ENCODE data around the gene BCAS3. TPM values are rescaled to one million over a fixed set of nuclear protein-coding genes. Genes with fewer than 3 reads are reported as not detected.

BCAS3 gene
- polyA plus RNA-seq, 1 donor from 2014 or later, result 21.6 TPM

DNA sequence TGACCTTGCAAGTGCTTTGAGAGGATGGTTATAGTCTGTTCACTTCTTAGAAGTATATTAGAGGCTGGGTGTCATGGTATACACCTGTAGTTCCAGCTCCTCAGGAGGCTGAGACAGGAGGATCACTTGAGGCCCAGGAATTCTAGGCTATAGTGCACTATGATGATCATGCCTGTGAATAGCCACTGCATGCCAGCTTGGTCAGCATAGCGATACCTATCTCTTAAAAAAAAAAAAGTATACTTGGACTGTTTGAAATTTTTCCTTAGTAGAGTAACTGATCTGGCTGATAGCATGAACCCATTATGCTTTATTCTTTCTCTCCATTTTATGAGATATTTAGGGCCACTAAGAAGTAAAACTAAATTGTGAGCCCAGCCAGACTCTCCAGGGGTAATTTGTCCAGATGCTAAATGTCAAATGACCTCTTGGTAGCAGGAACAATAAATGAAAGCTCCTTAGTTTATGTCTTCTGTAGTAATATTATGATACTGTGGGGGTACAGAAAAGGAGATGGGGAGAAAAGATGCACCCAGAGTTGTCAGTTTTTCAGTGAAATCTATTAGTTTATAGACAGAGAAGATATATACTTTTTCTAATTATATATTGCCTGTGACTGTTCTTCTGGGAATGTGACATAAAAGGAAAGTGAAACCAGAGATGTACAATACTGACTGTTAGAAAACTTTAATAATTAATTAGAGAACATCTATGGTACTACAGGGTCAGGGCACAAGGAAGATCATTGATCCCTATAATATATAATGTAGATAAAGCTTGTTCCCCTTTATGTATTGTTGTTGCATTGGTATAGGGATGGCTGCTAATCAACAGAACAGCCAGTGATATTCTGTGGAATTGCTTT lies 386.7 kb downstream of the BCAS3 start:
- Histone ChIP-seq H3K27me3 (ENCODE audit: insufficient read depth, low read depth, low read length) (no peaks in the 10 kb centered on the region), H4K20me1 (ENCODE audit: insufficient read depth) (no peaks in the 10 kb centered on the region), H3K4me2 (ENCODE audit: low read length) (no peak overlapping the region), H3K9ac (ENCODE audit: low read length) (no peak overlapping the region), H3F3A (ENCODE audit: insufficient read depth, low read length, poor library complexity, severe bottlenecking) (no peaks in the 10 kb centered on the region), H3K79me2 (replicated peaks; ENCODE audit: insufficient read depth, low read length) (no peaks in the 10 kb centered on the region), H3K27ac (ENCODE audit: low read length) (no peak overlapping the region), H2AFZ (ENCODE audit: low read depth, low read length) (no peak overlapping the region), H3K9me3 (ENCODE audit: low read length) (no peaks in the 10 kb centered on the region), H3K4me3 (ENCODE audit: low read length) (no peak overlapping the region), H3K36me3 (ENCODE audit: insufficient read depth, low read length) (no peaks in the 10 kb centered on the region), H3K9me2 (ENCODE audit: insufficient read depth, low read length) (no peaks in the 10 kb centered on the region)
- no peak for TF ChIP-seq EZH2 (IDR thresholded peaks at IDR 0.05; ENCODE audit: borderline replicate concordance, insufficient read depth, low read length, poor library complexity, severe bottlenecking)
- no peak for TF ChIP-seq POLR2AphosphoS5 (IDR thresholded peaks at IDR 0.05)
- no peak for TF ChIP-seq TAF1 (IDR thresholded peaks at IDR 0.05; ENCODE audit: low read depth)
- no peak for TF ChIP-seq MXI1 (conservative IDR thresholded peaks at IDR 0.05; ENCODE audit: poor library complexity, severe bottlenecking)
- no peak for TF ChIP-seq REST (IDR thresholded peaks at IDR 0.05; ENCODE audit: borderline replicate concordance)

DNA sequence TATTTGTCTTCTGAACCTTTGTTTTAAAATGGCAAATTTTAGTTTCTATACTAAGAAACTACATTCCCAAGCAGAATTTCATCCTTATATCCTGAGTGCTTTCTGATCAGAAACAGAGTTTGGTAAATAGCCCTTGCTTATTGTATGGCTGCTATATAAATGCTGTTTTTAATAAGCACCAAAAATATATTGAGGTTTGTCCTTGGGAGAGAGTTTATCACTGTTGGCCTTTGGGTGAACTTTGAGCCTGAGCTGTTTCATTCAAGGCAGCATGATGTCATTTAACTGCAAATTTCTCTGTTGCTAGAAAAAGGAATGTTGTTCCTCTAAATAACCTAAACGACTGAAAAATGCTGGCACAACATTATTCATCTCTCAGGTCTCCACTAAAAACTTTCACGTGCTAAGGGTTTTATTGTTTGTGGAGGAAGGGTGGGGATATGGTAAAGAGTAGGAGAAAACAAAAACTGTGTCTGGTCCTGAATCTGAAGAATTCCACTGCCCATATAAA lies 387.7 kb downstream of the BCAS3 start:
- Histone ChIP-seq H3K36me3 (ENCODE audit: insufficient read depth, low read length) (no peaks in the 10 kb centered on the region), H4K20me1 (ENCODE audit: insufficient read depth) (no peaks in the 10 kb centered on the region), H3K9ac (ENCODE audit: low read length) (no peak overlapping the region), H3F3A (ENCODE audit: insufficient read depth, low read length, poor library complexity, severe bottlenecking) (no peaks in the 10 kb centered on the region), H3K27ac (ENCODE audit: low read length) (no peak overlapping the region), H3K9me3 (ENCODE audit: low read length) (no peaks in the 10 kb centered on the region), H3K27me3 (ENCODE audit: insufficient read depth, low read depth, low read length) (no peaks in the 10 kb centered on the region), H3K79me2 (replicated peaks; ENCODE audit: insufficient read depth, low read length) (no peaks in the 10 kb centered on the region), H3K4me2 (ENCODE audit: low read length) (no peak overlapping the region), H2AFZ (ENCODE audit: low read depth, low read length) (no peak overlapping the region), H3K9me2 (ENCODE audit: insufficient read depth, low read length) (no peaks in the 10 kb centered on the region), H3K4me3 (ENCODE audit: low read length) (no peak overlapping the region)
- TF ChIP-seq EP300 (conservative IDR thresholded peaks at IDR 0.05; ENCODE audit: poor library complexity, severe bottlenecking), result no peak
- TF ChIP-seq RAD21 (conservative IDR thresholded peaks at IDR 0.05), result no peak
- no peak for TF ChIP-seq POLR2AphosphoS5 (IDR thresholded peaks at IDR 0.05)
- no peak for TF ChIP-seq SMC3 (conservative IDR thresholded peaks at IDR 0.05; ENCODE audit: poor library complexity)
- no peak for TF ChIP-seq MXI1 (conservative IDR thresholded peaks at IDR 0.05; ENCODE audit: poor library complexity, severe bottlenecking)
- no peak for TF ChIP-seq TAF1 (IDR thresholded peaks at IDR 0.05; ENCODE audit: low read depth)

GRCh38 chr17:61066062-61066461 lies 388.4 kb downstream of the BCAS3 start:
- Histone ChIP-seq H3K9me2 (ENCODE audit: insufficient read depth, low read length) (no peaks in the 10 kb centered on the region), H3K4me3 (ENCODE audit: low read length) (no peak overlapping the region), H3K79me2 (replicated peaks; ENCODE audit: insufficient read depth, low read length) (no peaks in the 10 kb centered on the region), H3K9ac (ENCODE audit: low read length) (no peak overlapping the region), H3K27ac (ENCODE audit: low read length) (no peak overlapping the region), H4K20me1 (ENCODE audit: insufficient read depth) (no peaks in the 10 kb centered on the region), H3K36me3 (ENCODE audit: insufficient read depth, low read length) (no peaks in the 10 kb centered on the region), H3K4me2 (ENCODE audit: low read length) (no peak overlapping the region), H2AFZ (ENCODE audit: low read depth, low read length) (no peak overlapping the region), H3K9me3 (ENCODE audit: low read length) (no peaks in the 10 kb centered on the region), H3K27me3 (ENCODE audit: insufficient read depth, low read depth, low read length) (no peaks in the 10 kb centered on the region), H3F3A (ENCODE audit: insufficient read depth, low read length, poor library complexity, severe bottlenecking) (no peaks in the 10 kb centered on the region)
- TF ChIP-seq TAF1 (IDR thresholded peaks at IDR 0.05; ENCODE audit: low read depth) (no peak), POLR2AphosphoS5 (IDR thresholded peaks at IDR 0.05) (no peak), EP300 (conservative IDR thresholded peaks at IDR 0.05; ENCODE audit: poor library complexity, severe bottlenecking) (no peak), REST (IDR thresholded peaks at IDR 0.05; ENCODE audit: borderline replicate concordance) (no peak), RAD21 (conservative IDR thresholded peaks at IDR 0.05) (no peak), SMC3 (conservative IDR thresholded peaks at IDR 0.05; ENCODE audit: poor library complexity) (no peak), EZH2 (IDR thresholded peaks at IDR 0.05; ENCODE audit: borderline replicate concordance, insufficient read depth, low read length, poor library complexity, severe bottlenecking) (no peak), MXI1 (conservative IDR thresholded peaks at IDR 0.05; ENCODE audit: poor library complexity, severe bottlenecking) (no peak)
- TF ChIP-seq, protein P1, sequence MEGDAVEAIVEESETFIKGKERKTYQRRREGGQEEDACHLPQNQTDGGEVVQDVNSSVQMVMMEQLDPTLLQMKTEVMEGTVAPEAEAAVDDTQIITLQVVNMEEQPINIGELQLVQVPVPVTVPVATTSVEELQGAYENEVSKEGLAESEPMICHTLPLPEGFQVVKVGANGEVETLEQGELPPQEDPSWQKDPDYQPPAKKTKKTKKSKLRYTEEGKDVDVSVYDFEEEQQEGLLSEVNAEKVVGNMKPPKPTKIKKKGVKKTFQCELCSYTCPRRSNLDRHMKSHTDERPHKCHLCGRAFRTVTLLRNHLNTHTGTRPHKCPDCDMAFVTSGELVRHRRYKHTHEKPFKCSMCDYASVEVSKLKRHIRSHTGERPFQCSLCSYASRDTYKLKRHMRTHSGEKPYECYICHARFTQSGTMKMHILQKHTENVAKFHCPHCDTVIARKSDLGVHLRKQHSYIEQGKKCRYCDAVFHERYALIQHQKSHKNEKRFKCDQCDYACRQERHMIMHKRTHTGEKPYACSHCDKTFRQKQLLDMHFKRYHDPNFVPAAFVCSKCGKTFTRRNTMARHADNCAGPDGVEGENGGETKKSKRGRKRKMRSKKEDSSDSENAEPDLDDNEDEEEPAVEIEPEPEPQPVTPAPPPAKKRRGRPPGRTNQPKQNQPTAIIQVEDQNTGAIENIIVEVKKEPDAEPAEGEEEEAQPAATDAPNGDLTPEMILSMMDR (IDR thresholded peaks at IDR 0.05; ENCODE audit: poor library complexity, severe bottlenecking), result no peak
